Suprapubic skin (tissue), 4 donors: ENCODE data around the gene CHRDL2.

Source experiments
- CTCF ChIP-seq, 2 donors: fragments of 200-600 bp in 1 of 2; fragments of 450-650 bp in 1 of 2; sonication (generic) in 1 of 2; IDR thresholded peaks; one replicate each; pipeline ENCODE4 v1.5.1; 2016 to 2019; ENCODE audit warnings: antibody characterized with exemption in 2 of 2, mild to moderate bottlenecking in 1 of 2, moderate library complexity in 1 of 2
- EP300 ChIP-seq: sonication (generic); formaldehyde crosslinking; IDR thresholded peaks from one replicate; pipeline ENCODE4 v1.6.1; 2017; ENCODE audit warnings: antibody characterized with exemption
- POLR2A ChIP-seq, 2 donors: fragments of 450-650 bp; IDR thresholded peaks; one replicate each; pipeline ENCODE4 v1.6.1; 2017; ENCODE audit warnings: antibody characterized with exemption in 2 of 2, mild to moderate bottlenecking in 2 of 2, moderate library complexity in 2 of 2
- POLR2AphosphoS5 ChIP-seq, 3 donors: sonication (generic); formaldehyde crosslinking; IDR thresholded peaks; one replicate each; pipeline ENCODE4 v1.6.1; 2017; ENCODE audit warnings: antibody characterized with exemption in 3 of 3

GRCh38 chr11:74677131-74677530, 54.1 kb downstream of the CHRDL2 start:
- TF ChIP-seq CTCF (IDR thresholded peaks at IDR 0.05): no peak
- no peak for TF ChIP-seq POLR2A (IDR thresholded peaks at IDR 0.05)
- TF ChIP-seq POLR2AphosphoS5 (IDR thresholded peaks at IDR 0.05): no peak
- TF ChIP-seq EP300: no peak
